HepG2 (cell line): ENCODE data around the gene ZNF101. TPM values are rescaled to one million over a fixed set of nuclear protein-coding genes. Genes with fewer than 3 reads are reported as not detected.

Experiments used
- CCDC6 ChIP-seq: sonication (generic); formaldehyde crosslinking; IDR thresholded peaks from 2 replicates; pipeline ENCODE4 v1.8.1; 2022; ENCODE audit warnings: mild to moderate bottlenecking, missing genetic modification reagents, moderate library complexity
- ELF4 ChIP-seq: sonication (generic); formaldehyde crosslinking; IDR thresholded peaks from 2 replicates; pipeline ENCODE4 v1.5.0; 2020; ENCODE audit warnings: missing genetic modification reagents, mild to moderate bottlenecking, moderate library complexity, borderline replicate concordance
- REL ChIP-seq: sonication (generic); formaldehyde crosslinking; conservative IDR thresholded peaks from 2 replicates; pipeline ENCODE4 v1.8.0; 2022; ENCODE audit warnings: mild to moderate bottlenecking, missing genetic modification reagents, moderate library complexity
- ZBTB42 ChIP-seq: sonication (generic); formaldehyde crosslinking; IDR thresholded peaks from 2 replicates; pipeline ENCODE4 v1.5.0; 2020; ENCODE audit warnings: mild to moderate bottlenecking, missing genetic modification reagents
- ZIK1 ChIP-seq: sonication (generic); formaldehyde crosslinking; IDR thresholded peaks from 2 replicates; pipeline ENCODE4 v1.5.0; 2020; ENCODE audit warnings: mild to moderate bottlenecking, low read depth, missing genetic modification reagents, borderline replicate concordance
- ZNF17 ChIP-seq: sonication (generic); formaldehyde crosslinking; IDR thresholded peaks from 2 replicates; pipeline ENCODE4 v1.5.0; 2020; ENCODE audit warnings: mild to moderate bottlenecking, missing genetic modification reagents
- ZNF367 ChIP-seq: sonication (generic); formaldehyde crosslinking; IDR thresholded peaks from 2 replicates; pipeline ENCODE4 v1.4.0; 2020; ENCODE audit warnings: missing genetic modification reagents, borderline replicate concordance
- polyA plus RNA-seq, 8 experiments: library from polyadenylated mRNA; depleted of rRNA in 3 of 8; stranded (reverse) in 7 of 8; unstranded in 1 of 8; fragments of >200 nt; fragmentation: Illumina TruSeq in 4 of 8; extraction: Trizol in 4 of 8; gene quantifications; 2 replicates each; pipeline versions ENCODE4 v1.2.1 to v1.2.3, GENCODE V29; 2011 to 2016; ENCODE audit warnings: low read depth in 4 of 8, missing spikeins in 1 of 8, mixed read lengths in 1 of 8; ENCODE audit not compliant: insufficient read depth in 1 of 8
- total RNA-seq, 5 experiments: library from RNA; depleted of rRNA; stranded (reverse); fragments of >200 nt; fragmentation: Illumina TruSeq; extraction: Trizol; gene quantifications; 2 replicates each; pipeline ENCODE4 v1.2.3, GENCODE V29; 2016; ENCODE audit warnings: low read depth in 1 of 5
- TF ChIP-seq, protein P1 (sequence below): sonication (generic); formaldehyde crosslinking; IDR thresholded peaks from 2 replicates; pipeline ENCODE4 v1.4.0; 2020; ENCODE audit warnings: missing genetic modification reagents
- TF ChIP-seq, protein P2 (sequence below): sonication (generic); formaldehyde crosslinking; IDR thresholded peaks from 2 replicates; pipeline ENCODE4 v1.8.1; 2023; ENCODE audit warnings: mild to moderate bottlenecking, missing genetic modification reagents, borderline replicate concordance
- TF ChIP-seq, protein P3 (sequence below): sonication (generic); formaldehyde crosslinking; IDR thresholded peaks from 2 replicates; pipeline ENCODE4 v1.5.0; 2020; ENCODE audit warnings: missing genetic modification reagents

ZNF101 gene
- total and polyA plus RNA-seq, 2 of the 13 experiments (the other 11 are each of a cell fraction or from before 2014, with no cell fraction given): 12.9 to 28.9 TPM

DNA sequence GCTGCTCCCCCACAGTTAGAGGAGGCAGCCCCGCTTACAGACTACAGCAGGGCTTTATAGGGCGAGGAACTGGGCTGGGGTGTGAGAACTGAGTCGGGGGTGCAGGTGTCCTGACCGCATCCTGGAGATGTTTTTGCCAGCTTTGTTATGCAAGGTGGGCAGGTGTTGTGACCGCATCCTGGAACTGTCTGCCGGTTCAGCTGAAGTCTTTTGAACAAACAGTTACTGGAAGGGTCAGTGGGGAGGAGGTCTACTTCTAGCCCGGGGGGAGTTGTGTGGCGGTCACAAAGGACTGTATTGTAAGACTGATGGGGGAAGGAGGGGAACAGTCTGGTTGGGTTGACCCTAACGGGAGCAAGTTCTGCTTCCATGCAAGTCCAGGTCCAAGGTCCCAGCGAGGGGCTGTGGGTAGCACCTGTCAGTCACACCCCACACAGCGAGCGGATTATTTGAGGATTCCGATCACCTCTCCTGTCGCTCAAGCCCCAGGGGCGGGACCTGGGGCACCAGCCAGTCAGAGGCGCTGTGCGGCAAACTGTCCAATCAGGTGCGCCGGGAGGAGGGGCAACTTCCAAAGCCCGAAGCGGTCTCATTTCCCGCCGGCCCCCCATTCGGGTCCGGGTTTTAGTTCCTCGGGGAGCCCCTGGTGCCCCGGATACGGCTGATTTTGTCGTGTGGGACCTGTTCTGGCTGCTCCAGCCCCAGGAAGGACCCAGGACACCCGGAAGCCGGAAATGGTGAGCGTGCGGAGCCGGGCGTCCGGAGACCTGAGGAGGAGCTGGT, at the start of gene ZNF101 (continued):
- TF ChIP-seq, protein P1, sequence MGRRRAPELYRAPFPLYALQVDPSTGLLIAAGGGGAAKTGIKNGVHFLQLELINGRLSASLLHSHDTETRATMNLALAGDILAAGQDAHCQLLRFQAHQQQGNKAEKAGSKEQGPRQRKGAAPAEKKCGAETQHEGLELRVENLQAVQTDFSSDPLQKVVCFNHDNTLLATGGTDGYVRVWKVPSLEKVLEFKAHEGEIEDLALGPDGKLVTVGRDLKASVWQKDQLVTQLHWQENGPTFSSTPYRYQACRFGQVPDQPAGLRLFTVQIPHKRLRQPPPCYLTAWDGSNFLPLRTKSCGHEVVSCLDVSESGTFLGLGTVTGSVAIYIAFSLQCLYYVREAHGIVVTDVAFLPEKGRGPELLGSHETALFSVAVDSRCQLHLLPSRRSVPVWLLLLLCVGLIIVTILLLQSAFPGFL (CRISPR knock-in tag): no peak
- TF ChIP-seq CCDC6 (CRISPR knock-in tag) (no peak), ZNF367 (0 out of 2 replicates have a peak, but pooled peaks have one; percentile 42), ELF4 (CRISPR knock-in tag) (peak; percentile 61; the same call in 1 of the 2 replicates), ZNF17 (CRISPR knock-in tag) (no peak), REL (CRISPR knock-in tag) (no peak), ZIK1 (CRISPR knock-in tag) (0 out of 2 replicates have a peak, but pooled peaks have one; percentile 33), ZBTB42 (CRISPR knock-in tag) (no peak)
- TF ChIP-seq, protein P2, sequence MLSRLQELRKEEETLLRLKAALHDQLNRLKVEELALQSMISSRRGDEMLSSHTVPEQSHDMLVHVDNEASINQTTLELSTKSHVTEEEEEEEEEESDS (CRISPR knock-in tag): no peak
- TF ChIP-seq, protein P3, sequence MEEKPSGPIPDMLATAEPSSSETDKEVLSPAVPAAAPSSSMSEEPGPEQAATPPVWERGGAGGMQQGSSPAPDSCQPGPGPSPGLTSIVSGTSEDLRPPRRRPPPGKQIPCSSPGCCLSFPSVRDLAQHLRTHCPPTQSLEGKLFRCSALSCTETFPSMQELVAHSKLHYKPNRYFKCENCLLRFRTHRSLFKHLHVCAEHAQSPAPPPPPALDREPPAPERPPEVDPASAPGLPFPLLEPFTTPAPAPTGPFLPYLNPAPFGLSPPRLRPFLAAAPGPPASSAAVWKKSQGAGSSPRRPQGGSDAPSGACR: peak; percentile 92; the same call in 1 of the 2 replicates
- TF ChIP-seq, all 625 proteins: peak for 244
